H1 (cell line): ENCODE results near the gene FCHSD1. TPM values are rescaled to one million over a fixed set of nuclear protein-coding genes. Genes with fewer than 3 reads are reported as not detected.

Source experiments
- CTCF ChIA-PET: fragments of 300-600 bp; sonication (Branson Sonifier 250); formaldehyde crosslinking; loops from one replicate; lab custom pipeline; 2021; ENCODE audit not compliant: partially characterized antibody; lab: Charles Lee
- POLR2A ChIA-PET: fragments of 300-600 bp; sonication (Branson Sonifier 250); formaldehyde crosslinking; loops from one replicate; lab custom pipeline; 2021; ENCODE audit warnings: inconsistent platforms; ENCODE audit not compliant: partially characterized antibody; lab: Charles Lee
- DNase-seq, 2 experiments: peaks; one replicate each; pipeline versions ENCODE4 v3.0.0 to v3.0.0-alpha.2; 2010 to 2022; ENCODE audit warnings: low spot score in 2 of 2, low read depth in 1 of 2, mixed read lengths in 1 of 2
- FAIRE-seq: peaks from 2 replicates; lab custom pipeline; 2011; peaks lifted over from hg19 to GRCh38; lab: Jason Lieb, UNC
- H2AFZ ChIP-seq: 2 replicates; pipeline ENCODE4 v1.8.1; 2012; ENCODE audit warnings: low read length, inconsistent platforms
- H2AK5ac ChIP-seq: 2 replicates; pipeline ENCODE4 v1.6.1; 2013; ENCODE audit warnings: low read depth, low read length
- H2BK120ac ChIP-seq: replicated peaks from 2 replicates; pipeline ENCODE3; 2013; ENCODE audit warnings: low read depth, low read length, inconsistent platforms
- H2BK12ac ChIP-seq: 2 replicates; pipeline ENCODE4 v1.6.1; 2013; ENCODE audit warnings: low read depth, low read length
- H2BK15ac ChIP-seq: 2 replicates; pipeline ENCODE4 v1.6.1; 2013; ENCODE audit warnings: low read length
- H2BK20ac ChIP-seq: 2 replicates; pipeline ENCODE4 v1.6.1; 2013; ENCODE audit warnings: low read length
- H2BK5ac ChIP-seq: 2 replicates; pipeline ENCODE4 v1.6.1; 2013; ENCODE audit warnings: low read depth, low read length
- H3K14ac ChIP-seq: 2 replicates; pipeline ENCODE4 v1.6.1; 2013; ENCODE audit warnings: inconsistent platforms; ENCODE audit not compliant: insufficient read length
- H3K18ac ChIP-seq: 2 replicates; pipeline ENCODE4 v1.6.1; 2013; ENCODE audit warnings: low read length; ENCODE audit errors: extremely low read depth
- H3K23ac ChIP-seq: 2 replicates; pipeline ENCODE4 v1.6.1; 2013; ENCODE audit warnings: inconsistent platforms; ENCODE audit not compliant: insufficient read length
- H3K23me2 ChIP-seq: 2 replicates; pipeline ENCODE4 v1.6.1; 2013; ENCODE audit warnings: low read depth, low read length
- H3K27ac ChIP-seq: 2 replicates; pipeline ENCODE4 v1.6.1; 2011; ENCODE audit warnings: low read depth, low read length, inconsistent platforms
- H3K27me3 ChIP-seq, 4 experiments: replicated peaks in 1 of 4; 1 replicate in 1 of 4; 2 replicates in 3 of 4; pipeline versions ENCODE4 v1.6.1 to v1.8.1; 2011 to 2013; ENCODE audit warnings: low read length in 3 of 4, mild to moderate bottlenecking in 3 of 4, inconsistent platforms in 2 of 4, mixed read lengths in 2 of 4, moderate library complexity in 1 of 4; ENCODE audit not compliant: control insufficient read depth in 3 of 4, insufficient read depth in 3 of 4; ENCODE audit errors: extremely low read depth in 1 of 4
- H3K36me3 ChIP-seq, 4 experiments: 2 replicates each; pipeline versions ENCODE4 v1.6.1 to v1.8.1; 2011 to 2013; ENCODE audit warnings: mild to moderate bottlenecking in 4 of 4, low read length in 3 of 4, moderate library complexity in 2 of 4, control low read depth in 1 of 4, inconsistent platforms in 1 of 4; ENCODE audit not compliant: insufficient read depth in 4 of 4, control insufficient read depth in 2 of 4
- H3K4ac ChIP-seq: replicated peaks from 2 replicates; pipeline ENCODE3; 2013; ENCODE audit warnings: low read length, low read depth, mixed read lengths, inconsistent platforms; ENCODE audit not compliant: insufficient read length
- H3K4me1 ChIP-seq, 4 experiments: replicated peaks in 1 of 4; 1 replicate in 1 of 4; 2 replicates in 3 of 4; pipeline versions ENCODE4 v1.6.1 to v1.8.1; 2011 to 2013; ENCODE audit warnings: low read length in 3 of 4, inconsistent platforms in 2 of 4, mixed read lengths in 1 of 4; ENCODE audit not compliant: insufficient read depth in 4 of 4, control insufficient read depth in 3 of 4
- H3K4me2 ChIP-seq, 2 experiments: 2 replicates each; pipeline versions ENCODE4 v1.6.1 to v1.8.1; 2011 to 2013; ENCODE audit warnings: low read depth in 2 of 2, low read length in 2 of 2, control low read depth in 1 of 2, inconsistent platforms in 1 of 2, mild to moderate bottlenecking in 1 of 2; ENCODE audit not compliant: insufficient read depth in 1 of 2
- H3K4me3 ChIP-seq, 4 experiments: fragments of 200-600, 300-600 bp in 1 of 4; sonication (generic), shearing (Covaris generic), sonication (Bioruptor Twin) in 1 of 4; 2 replicates each; pipeline versions ENCODE4 v1.5.1 to v1.8.1; 2011 to 2016; ENCODE audit warnings: low read length in 4 of 4, low read depth in 3 of 4, control low read depth in 2 of 4, inconsistent platforms in 2 of 4, mild to moderate bottlenecking in 2 of 4, mixed read lengths in 1 of 4, moderate library complexity in 1 of 4; ENCODE audit not compliant: insufficient read depth in 2 of 4; ENCODE audit errors: extremely low read depth in 1 of 4
- H3K56ac ChIP-seq: replicated peaks from 2 replicates; pipeline ENCODE3; 2013; ENCODE audit warnings: low read depth, mild to moderate bottlenecking, mixed read lengths, low read length, inconsistent platforms; ENCODE audit not compliant: insufficient read length
- H3K79me1 ChIP-seq: 2 replicates; pipeline ENCODE4 v1.6.1; 2013; ENCODE audit warnings: low read depth, low read length, control low read depth
- H3K79me2 ChIP-seq, 2 experiments: 2 replicates each; pipeline versions ENCODE4 v1.6.1 to v1.8.1; 2012 to 2013; ENCODE audit warnings: low read length in 2 of 2, mild to moderate bottlenecking in 2 of 2, inconsistent platforms in 1 of 2; ENCODE audit not compliant: insufficient read depth in 2 of 2, control insufficient read depth in 1 of 2
- H3K9ac ChIP-seq, 4 experiments: replicated peaks in 1 of 4; 1 replicate in 1 of 4; 2 replicates in 3 of 4; pipeline versions ENCODE4 v1.6.1 to v1.8.1; 2011 to 2013; ENCODE audit warnings: low read depth in 3 of 4, low read length in 3 of 4, control low read depth in 2 of 4, mild to moderate bottlenecking in 2 of 4, moderate library complexity in 2 of 4, inconsistent platforms in 1 of 4; ENCODE audit errors: extremely low read depth in 1 of 4
- H3K9me3 ChIP-seq, 2 experiments: 2 replicates each; pipeline versions ENCODE4 v1.6.1 to v1.8.1; 2012 to 2013; ENCODE audit warnings: mild to moderate bottlenecking in 2 of 2, moderate library complexity in 2 of 2, control low read depth in 1 of 2, inconsistent platforms in 1 of 2, low read depth in 1 of 2, low read length in 1 of 2, mixed read lengths in 1 of 2; ENCODE audit not compliant: insufficient read depth in 2 of 2
- H4K20me1 ChIP-seq, 2 experiments: replicated peaks in 1 of 2; 2 replicates each; pipeline versions ENCODE3 to v1.8.1; 2011 to 2013; ENCODE audit warnings: inconsistent platforms in 2 of 2, low read length in 2 of 2, mild to moderate bottlenecking in 1 of 2; ENCODE audit not compliant: insufficient read depth in 2 of 2, control insufficient read depth in 1 of 2
- H4K5ac ChIP-seq: 2 replicates; pipeline ENCODE4 v1.6.1; 2013; ENCODE audit warnings: low read length, low read depth, mixed read lengths, inconsistent platforms; ENCODE audit not compliant: insufficient read length
- H4K8ac ChIP-seq: 2 replicates; pipeline ENCODE4 v1.8.0; 2013; ENCODE audit warnings: mild to moderate bottlenecking, moderate library complexity, low read length, inconsistent platforms; ENCODE audit not compliant: insufficient read depth; ENCODE audit errors: extremely low read depth
- H4K91ac ChIP-seq: replicated peaks from 2 replicates; pipeline ENCODE3; 2013; ENCODE audit warnings: low read length, mixed read lengths, inconsistent platforms; ENCODE audit not compliant: insufficient read length
- WGBS, 2 experiments: shearing (Covaris generic) in 1 of 2; methylation state at CpG; one replicate each; pipeline versions ENCODE4 v1.1.6 to v1.1.7; 2013 to 2015; ENCODE audit warnings: low lambda C conversion rate in 2 of 2, mixed read lengths in 2 of 2, inconsistent platforms in 1 of 2, low coverage in 1 of 2, missing lambda C conversion rate in 1 of 2; ENCODE audit not compliant: insufficient replicate concordance in 2 of 2, insufficient coverage in 1 of 2, insufficient read length in 1 of 2; ENCODE audit errors: extremely low coverage in 1 of 2, missing lambda C conversion rate in 1 of 2; 5-methylcytosine and 5-hydroxymethylcytosine counted together
- polyA plus RNA-seq, 7 experiments: library from polyadenylated mRNA; depleted of rRNA in 3 of 7; stranded (reverse) in 5 of 7; unstranded in 2 of 7; fragments of >200 nt in 5 of 7; fragments of 200-250 nt in 2 of 7; gene quantifications; 1 replicate in 5 of 7; 2 replicates in 1 of 7; 4 replicates in 1 of 7; pipeline versions ENCODE4 v1.2.1 to v1.2.3, GENCODE V29; 2011 to 2013; ENCODE audit warnings: missing spikeins in 2 of 7, mixed read lengths in 2 of 7
- total RNA-seq: library from RNA; stranded (reverse); fragmentation: NEBNext Ultra II Directional; extraction: Animal tissue kit (Norgen Biotek cat#: 25700); gene quantifications from 2 replicates; pipeline ENCODE4 v1.2.1, GENCODE V29; 2021

FCHSD1 gene
- total and polyA plus RNA-seq, 2 of the 8 experiments (the other 6 are each of a cell fraction or from before 2014, with no cell fraction given), result 22.0 to 30.1 TPM

GRCh38 chr5:141697586-141697985 lies 46.4 kb upstream of the FCHSD1 start:
- Histone ChIP-seq H2AFZ (no peak overlapping the region), H3K79me1 (no peaks in the 10 kb centered on the region), H3K23me2 (peaks cover 4% of the 10 kb centered on the region; the same call in 1 of the 2 replicates), H4K5ac (no peak overlapping the region), H3K27ac (no peak overlapping the region), H3K79me2 (no peaks in the 10 kb centered on the region), H3K4ac (no peak overlapping the region), H3K9ac (no peak overlapping the region), H2BK5ac (no peak overlapping the region), H2BK20ac (no peak overlapping the region), H2BK12ac (0 out of 2 replicates have a peak overlapping the region, but pooled peaks have one; percentile 22), H2BK120ac (no peak overlapping the region), H4K20me1 (no peaks in the 10 kb centered on the region), H3K23ac (no peak overlapping the region), H3K9me3 (no peaks in the 10 kb centered on the region), H3K4me2 (no peak overlapping the region), H2BK15ac (no peak overlapping the region), H3K56ac (no peak overlapping the region), H3K18ac (no peak overlapping the region), H4K91ac (no peak overlapping the region), H3K36me3 (no peaks in the 10 kb centered on the region), H4K8ac (no peak overlapping the region), H3K14ac (no peak overlapping the region), H2AK5ac (no peak overlapping the region), H3K4me3 (no peak overlapping the region), H3K27me3 (peaks cover 0 to 14% (median 11%) of the 10 kb centered on the region in 4 experiments; a peak in 5 of 7 replicates), H3K4me1 (peaks cover 2 to 16% (median 13%) of the 10 kb centered on the region in 4 experiments)
- no peak for FAIRE-seq
- CTCF ChIA-PET, result interaction anchor here (0.8 to 15.1 kb wide), 9 partner anchors 28 to 263 kb away, joined by 3 to 345 read pairs (median 7); partner anchors contain the start of gene PCDH1
- WGBS, 2 experiments, result 92% methylated on average over 3 of the region's 3 CpGs; no CpG with 5 or more reads in 1 of the 2 experiments
- POLR2A ChIA-PET, result interaction anchor here (1.1 to 1.2 kb wide), 2 partner anchors 179 to 186 kb away, joined by 3 to 4 read pairs; no protein-coding TSS in a partner anchor
- no peak for DNase-seq
